Heart left ventricle (tissue), 13 donors: Measurements from ENCODE around the gene SLC22A7.

Experiments used
- POLR2A ChIP-seq, 2 donors: fragments of 450-650 bp; IDR thresholded peaks; one replicate each; pipeline ENCODE4 v1.6.1; 2017; ENCODE audit warnings: antibody characterized with exemption in 2 of 2, mild to moderate bottlenecking in 2 of 2, moderate library complexity in 2 of 2
- TF ChIP-seq, protein P1 (sequence below), 12 donors: fragments of 200-600 bp; sonication (generic) in 4 of 12; IDR thresholded peaks; one replicate each; pipeline versions ENCODE4 v1.5.0 to v1.8.0; 2018 to 2022; ENCODE audit warnings: antibody characterized with exemption in 12 of 12, mild to moderate bottlenecking in 5 of 12
- donor health status: ischemic (EF 13 %, LVEDD 7.1; RV severe dilation, severe dysfunction).
- donor health status: DM: no; HTN: yes; CAD: no.
- donor health status: DM: no; HTN: no; CAD: no.
- donor health status: ischemic (EF 25% LVEDD 6.9; RV normal size, moderate dysfunction).
- donor health status: ischemic (EF 25% LVEDD 5.7; RV mildly dilated, moderate dysfunction).
- donor health status: ischemic (EF 35%, LVEDD 5.7; RV mildly dilated, moderate dysfunction).
- donor health status: nonischemic (EF 11% LVEDD 7.7; RV severe dilation, severe dysfunction).
- donor health status: DM: yes; HTN: yes; CAD: no.
- donor health status: PGD.
- donor health status: ischemic (EF 29% LVEDD 5.4; RV normal size, mild dysfunction).
- donor health status: nonischemic (EF 23%, LVEDD 6.1; RV moderate dilation, normal function).

DNA sequence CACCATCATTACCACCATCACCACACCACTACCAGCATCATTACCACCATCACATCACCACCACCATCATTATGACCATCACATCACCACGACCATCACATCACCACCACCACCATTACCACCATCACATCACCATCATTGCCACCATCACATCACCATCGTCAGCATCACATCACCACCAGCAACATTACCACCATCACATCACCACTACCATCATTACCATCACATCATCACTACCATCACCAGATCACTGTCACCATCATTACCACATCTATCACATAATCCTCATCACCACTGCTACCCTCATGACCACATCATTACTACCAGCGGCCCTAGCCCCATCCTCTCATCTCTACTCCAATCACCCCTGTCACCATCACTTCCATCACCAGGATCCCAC is 3.5 kb upstream of the SLC22A7 start:
- TF ChIP-seq, protein P1, sequence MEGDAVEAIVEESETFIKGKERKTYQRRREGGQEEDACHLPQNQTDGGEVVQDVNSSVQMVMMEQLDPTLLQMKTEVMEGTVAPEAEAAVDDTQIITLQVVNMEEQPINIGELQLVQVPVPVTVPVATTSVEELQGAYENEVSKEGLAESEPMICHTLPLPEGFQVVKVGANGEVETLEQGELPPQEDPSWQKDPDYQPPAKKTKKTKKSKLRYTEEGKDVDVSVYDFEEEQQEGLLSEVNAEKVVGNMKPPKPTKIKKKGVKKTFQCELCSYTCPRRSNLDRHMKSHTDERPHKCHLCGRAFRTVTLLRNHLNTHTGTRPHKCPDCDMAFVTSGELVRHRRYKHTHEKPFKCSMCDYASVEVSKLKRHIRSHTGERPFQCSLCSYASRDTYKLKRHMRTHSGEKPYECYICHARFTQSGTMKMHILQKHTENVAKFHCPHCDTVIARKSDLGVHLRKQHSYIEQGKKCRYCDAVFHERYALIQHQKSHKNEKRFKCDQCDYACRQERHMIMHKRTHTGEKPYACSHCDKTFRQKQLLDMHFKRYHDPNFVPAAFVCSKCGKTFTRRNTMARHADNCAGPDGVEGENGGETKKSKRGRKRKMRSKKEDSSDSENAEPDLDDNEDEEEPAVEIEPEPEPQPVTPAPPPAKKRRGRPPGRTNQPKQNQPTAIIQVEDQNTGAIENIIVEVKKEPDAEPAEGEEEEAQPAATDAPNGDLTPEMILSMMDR (IDR thresholded peaks at IDR 0.05): no peak
- TF ChIP-seq POLR2A (IDR thresholded peaks at IDR 0.05): no peak
